NCI-H82 treated with DMSO at 0.1 percent for 48 hours (cell line): ENCODE measurements around the gene CA12.

Experiments
- DNase-seq: peaks from one replicate; lab custom pipeline; 2025; ENCODE audit not compliant: unreplicated experiment; lab: John Stamatoyannopoulos, UW

CA12 gene

GRCh38 chr15:63379492-63380150 is 2.0 kb downstream of the CA12 start:
- no peak for DNase-seq

- DNase-seq: no peak
These were observed 2.7 kb downstream of the CA12 start for GRCh38 chr15:63378946-63379345.

- peak; percentile 36 for DNase-seq
These were observed 6.7 kb downstream of the CA12 start for GRCh38 chr15:63374686-63375520.

GRCh38 chr15:63373866-63374548 is 7.6 kb downstream of the CA12 start:
- no peak for DNase-seq

GRCh38 chr15:63373330-63373729 is 8.3 kb downstream of the CA12 start:
- no peak for DNase-seq

- no peak for DNase-seq
These were observed 8.9 kb downstream of the CA12 start for GRCh38 chr15:63372753-63373152.

GRCh38 chr15:63372018-63372705 is 9.5 kb downstream of the CA12 start:
- no peak for DNase-seq

GRCh38 chr15:63371297-63371918 is 10.2 kb downstream of the CA12 start:
- no peak for DNase-seq

- no peak for DNase-seq
These were observed 10.9 kb downstream of the CA12 start for GRCh38 chr15:63370764-63371163.

- no peak for DNase-seq
These were observed 11.9 kb downstream of the CA12 start for GRCh38 chr15:63369781-63370180.

GRCh38 chr15:63369296-63369695 is 12.3 kb downstream of the CA12 start:
- no peak for DNase-seq

- DNase-seq: no peak
These were observed 13.1 kb downstream of the CA12 start for GRCh38 chr15:63368503-63368902.

- DNase-seq: no peak
These were observed 13.7 kb downstream of the CA12 start for GRCh38 chr15:63367900-63368299.

GRCh38 chr15:63367390-63367789 is 14.3 kb downstream of the CA12 start:
- no peak for DNase-seq

GRCh38 chr15:63366451-63366850 is 15.2 kb downstream of the CA12 start:
- DNase-seq: no peak

GRCh38 chr15:63365273-63365680 is 16.4 kb downstream of the CA12 start:
- no peak for DNase-seq

- no peak for DNase-seq
These were observed 17.0 kb downstream of the CA12 start for GRCh38 chr15:63364399-63365272.

- no peak for DNase-seq
These were observed 18.4 kb downstream of the CA12 start for GRCh38 chr15:63363292-63363691.

- DNase-seq: no peak
These were observed 18.8 kb downstream of the CA12 start for GRCh38 chr15:63362885-63363284.

GRCh38 chr15:63362196-63362595 is 19.4 kb downstream of the CA12 start:
- no peak for DNase-seq
